ENCODE results near the gene SYTL2.

GRCh38 chr11:85806876-85807275, 4.1 kb downstream of the SYTL2 start:
- TF ChIP-seq CTCF (IDR thresholded peaks at IDR 0.05) = no peak
- no peak for TF ChIP-seq POLR2A (IDR thresholded peaks at IDR 0.05)

Measured in adrenal gland (tissue), 5 donors.